ENCODE data around the gene AGAP1. TPM values are rescaled to one million over a fixed set of nuclear protein-coding genes. Genes with fewer than 3 reads are reported as not detected.

AGAP1 gene
- total RNA-seq, 4 donors from 2014 or later: 23.4 to 46.5 (median 29.3) TPM

DNA sequence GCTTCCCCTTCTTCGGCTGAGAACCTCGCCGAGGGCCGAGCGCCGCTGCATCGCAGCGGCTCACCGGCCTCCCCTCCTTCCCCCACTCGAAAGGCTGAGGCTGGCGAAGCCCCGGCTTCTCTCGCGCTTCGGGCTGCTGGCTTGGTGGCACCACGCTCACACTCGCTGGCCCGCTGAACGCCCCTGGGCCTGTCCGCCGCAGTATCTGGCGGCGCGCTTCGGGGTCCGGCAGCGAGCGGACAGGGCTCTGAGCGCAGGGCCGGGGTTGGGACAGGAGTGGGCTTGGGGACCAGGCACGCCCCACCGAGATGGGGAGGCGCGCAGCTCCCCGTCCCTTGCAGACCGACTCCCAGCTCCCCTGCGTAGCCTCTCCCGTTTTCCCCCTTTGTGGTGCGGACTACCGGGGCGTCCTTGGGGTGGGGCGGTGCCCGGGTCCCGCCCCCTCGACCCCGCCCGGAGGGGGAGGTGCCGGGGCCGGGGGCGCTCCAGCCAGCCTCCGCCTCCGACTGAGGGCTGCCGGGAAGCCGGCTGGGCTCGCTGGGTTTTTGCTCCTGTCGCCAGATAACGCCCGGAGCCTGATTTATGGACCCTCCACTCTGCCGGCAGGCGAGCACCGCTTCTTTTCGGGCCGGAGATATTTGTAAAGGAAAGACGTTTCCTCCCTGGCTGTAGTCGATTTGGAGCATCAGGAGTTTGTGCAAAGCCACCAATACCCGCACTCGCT, 670.5 kb downstream of the AGAP1 start:
- Histone ChIP-seq H3K9me3 (no peaks in the 10 kb centered on the region), H3K4me1 (peaks cover 26 to 58% of the 10 kb centered on the region in 2 donors), H3K36me3 (no peaks in the 10 kb centered on the region), H3K4me3 (replicated peaks in 1 of 3) (peak overlapping the region in 1 of 3 donors; percentile 15), H3K27ac (no peak overlapping the region), H3K27me3 (peaks cover 54% of the 10 kb centered on the region)
- WGBS, 2 donors: 0 to 6% methylated on average over 8 to 15 of the region's 67 CpGs
- DNase-seq: peak; percentile 29 to 30
- intact Hi-C loops (cut with DNase I): no loop called here
- TF ChIP-seq POLR2A (IDR thresholded peaks at IDR 0.05): no peak
- TF ChIP-seq, protein P1, sequence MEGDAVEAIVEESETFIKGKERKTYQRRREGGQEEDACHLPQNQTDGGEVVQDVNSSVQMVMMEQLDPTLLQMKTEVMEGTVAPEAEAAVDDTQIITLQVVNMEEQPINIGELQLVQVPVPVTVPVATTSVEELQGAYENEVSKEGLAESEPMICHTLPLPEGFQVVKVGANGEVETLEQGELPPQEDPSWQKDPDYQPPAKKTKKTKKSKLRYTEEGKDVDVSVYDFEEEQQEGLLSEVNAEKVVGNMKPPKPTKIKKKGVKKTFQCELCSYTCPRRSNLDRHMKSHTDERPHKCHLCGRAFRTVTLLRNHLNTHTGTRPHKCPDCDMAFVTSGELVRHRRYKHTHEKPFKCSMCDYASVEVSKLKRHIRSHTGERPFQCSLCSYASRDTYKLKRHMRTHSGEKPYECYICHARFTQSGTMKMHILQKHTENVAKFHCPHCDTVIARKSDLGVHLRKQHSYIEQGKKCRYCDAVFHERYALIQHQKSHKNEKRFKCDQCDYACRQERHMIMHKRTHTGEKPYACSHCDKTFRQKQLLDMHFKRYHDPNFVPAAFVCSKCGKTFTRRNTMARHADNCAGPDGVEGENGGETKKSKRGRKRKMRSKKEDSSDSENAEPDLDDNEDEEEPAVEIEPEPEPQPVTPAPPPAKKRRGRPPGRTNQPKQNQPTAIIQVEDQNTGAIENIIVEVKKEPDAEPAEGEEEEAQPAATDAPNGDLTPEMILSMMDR (IDR thresholded peaks at IDR 0.05): no peak

DNA sequence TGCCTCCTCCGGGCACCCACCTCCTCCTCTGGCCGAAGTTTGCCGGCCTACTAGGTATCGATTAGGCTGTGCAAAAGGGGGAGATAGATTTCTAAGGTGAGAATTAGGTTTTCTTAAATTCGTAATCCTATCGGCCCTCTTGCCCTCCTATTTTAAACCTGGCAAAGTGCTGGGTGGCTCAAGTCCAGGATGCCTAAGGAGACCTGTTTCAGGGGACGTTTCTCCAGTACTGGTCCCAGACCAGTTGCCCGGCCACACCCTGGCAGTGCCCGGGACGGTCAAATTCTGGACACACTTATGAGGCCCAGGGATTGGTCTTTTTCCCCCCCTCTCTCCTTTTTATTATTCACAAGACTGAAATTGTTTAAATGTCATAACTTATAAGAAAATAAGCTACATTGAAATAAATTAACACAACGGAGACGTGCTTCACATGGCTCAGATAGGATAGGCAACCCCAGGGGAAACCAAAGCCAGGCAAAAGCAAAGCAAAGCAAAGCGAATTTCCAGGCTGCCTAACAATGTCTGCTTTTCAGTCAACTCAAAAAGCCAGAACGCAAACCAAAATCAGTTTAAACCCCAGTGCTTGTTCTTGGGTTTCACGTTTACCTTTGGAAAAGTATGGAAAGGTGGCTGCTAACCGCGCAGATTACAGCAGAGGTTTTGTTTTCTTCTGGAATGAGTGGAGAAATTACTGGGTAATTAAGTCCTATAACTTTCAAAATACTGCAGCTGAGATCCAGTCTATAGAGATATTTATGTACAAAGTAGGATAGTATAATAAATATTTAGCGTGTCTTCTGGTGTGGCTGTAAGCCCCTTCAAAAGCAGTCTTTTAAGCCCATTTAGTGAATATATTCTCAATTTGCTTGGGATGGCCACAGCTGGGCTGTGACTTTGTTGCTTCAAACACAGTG, 671.3 kb downstream of the AGAP1 start:
- no peaks in the 10 kb centered on the region for H3K9me3 ChIP-seq
- no peak for TF ChIP-seq POLR2A (IDR thresholded peaks at IDR 0.05)
- TF ChIP-seq, protein P1 (IDR thresholded peaks at IDR 0.05): no peak
- peak overlapping the region in 1 of 3 donors; percentile 15 for H3K4me3 ChIP-seq (replicated peaks in 1 of 3)
- intact Hi-C loops (cut with DNase I): no loop called here
- DNase-seq: no peak
- WGBS, 2 donors: 21 to 28% methylated on average over 15 to 18 of the region's 18 CpGs
- peaks cover 56% of the 10 kb centered on the region for H3K27me3 ChIP-seq
- no peaks in the 10 kb centered on the region for H3K36me3 ChIP-seq
- peaks cover 26 to 54% of the 10 kb centered on the region in 2 donors for H3K4me1 ChIP-seq
- no peak overlapping the region for H3K27ac ChIP-seq

DNA sequence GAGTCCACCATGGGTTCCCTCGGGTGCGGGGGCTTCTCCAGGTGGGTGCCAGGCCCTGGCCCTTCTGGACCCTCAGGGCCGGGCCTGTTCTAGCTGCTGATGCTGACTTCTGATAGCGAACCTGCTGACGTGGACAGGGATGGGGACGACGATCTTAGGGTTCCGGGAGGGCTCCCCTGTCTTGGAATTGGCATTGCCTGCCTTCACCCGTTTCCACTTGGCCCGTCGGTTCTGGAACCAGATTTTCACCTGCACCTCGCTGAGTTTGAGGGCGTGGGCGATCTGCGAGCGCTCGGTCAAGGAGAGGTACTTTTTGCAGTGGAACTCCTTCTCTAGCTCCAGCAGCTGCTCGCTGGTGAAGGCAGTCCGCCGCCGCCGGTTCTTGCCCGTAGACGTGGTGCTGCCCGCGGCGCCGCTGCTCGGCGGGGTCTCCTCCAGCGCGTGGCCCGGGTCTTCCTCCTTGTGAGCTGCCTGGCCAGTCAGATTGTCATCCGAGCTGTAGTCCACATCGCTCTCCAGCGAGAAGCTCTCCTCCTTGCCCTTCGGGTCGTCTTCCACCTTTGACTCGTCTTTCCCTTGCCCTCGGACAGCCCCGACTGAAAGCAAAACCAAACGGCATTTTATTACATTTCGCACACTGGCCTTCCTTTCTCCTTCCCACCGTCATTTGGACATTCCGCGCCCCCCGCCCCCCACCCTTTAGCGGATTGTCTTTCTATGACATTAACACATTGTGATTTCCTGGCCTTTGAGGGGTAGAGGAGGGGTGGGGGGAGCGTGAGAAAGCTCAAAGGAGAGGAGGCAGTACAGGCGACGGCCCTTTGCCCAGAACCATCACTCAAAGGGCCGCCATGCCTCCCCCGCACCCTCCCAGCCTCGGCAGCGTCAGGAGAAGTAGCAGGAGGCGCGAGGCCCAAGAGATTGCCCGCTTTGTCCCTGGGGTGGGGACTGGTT, 672.3 kb downstream of the AGAP1 start:
- intact Hi-C loops (cut with DNase I): no loop called here
- WGBS, 2 donors: 5 to 11% methylated on average over 31 to 50 of the region's 58 CpGs

DNA sequence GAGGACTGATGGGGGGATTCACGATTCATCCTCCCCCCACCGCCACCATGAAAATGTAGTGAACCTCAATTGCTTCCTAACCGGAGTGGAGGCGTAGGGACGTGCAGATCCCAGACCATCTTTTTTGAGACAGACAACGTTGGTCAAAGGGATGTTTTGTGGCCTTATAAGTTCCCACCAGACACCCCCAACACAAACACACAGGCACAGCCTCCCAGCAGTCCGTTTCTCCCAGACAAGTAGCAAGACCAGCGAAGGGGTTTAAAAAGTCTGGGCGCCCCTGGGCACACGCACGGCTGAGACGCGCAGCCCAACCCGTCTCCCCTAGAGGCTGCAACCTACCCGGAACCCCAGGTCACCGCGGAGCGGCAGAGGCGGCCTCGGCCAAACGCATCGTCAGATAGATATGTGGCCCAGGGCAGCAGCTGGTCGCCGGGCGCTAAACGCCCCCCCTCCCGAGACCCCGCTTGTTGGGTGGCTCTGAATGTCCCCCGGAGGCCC, 673.0 kb downstream of the AGAP1 start:
- Histone ChIP-seq H3K27me3 (peaks cover 72% of the 10 kb centered on the region), H3K9me3 (no peaks in the 10 kb centered on the region), H3K4me1 (peaks cover 30 to 54% of the 10 kb centered on the region in 2 donors), H3K36me3 (no peaks in the 10 kb centered on the region), H3K4me3 (replicated peaks in 1 of 3) (peak overlapping the region in 1 of 3 donors; percentile 17), H3K27ac (no peak overlapping the region)
- intact Hi-C loops (cut with DNase I): no loop called here
- WGBS, 2 donors: 2 to 5% methylated on average over 27 to 29 of the region's 29 CpGs
- no peak for DNase-seq
- TF ChIP-seq, protein P1 (IDR thresholded peaks at IDR 0.05): no peak
- TF ChIP-seq POLR2A (IDR thresholded peaks at IDR 0.05): no peak

More for the DNA sequence above, 672.3 kb downstream of the AGAP1 start:
- Histone ChIP-seq H3K36me3 (no peaks in the 10 kb centered on the region), H3K4me3 (replicated peaks in 1 of 3) (peak overlapping the region in 1 of 3 donors; percentile 17), H3K9me3 (no peaks in the 10 kb centered on the region), H3K27ac (no peak overlapping the region), H3K27me3 (peaks cover 65% of the 10 kb centered on the region), H3K4me1 (peaks cover 26 to 54% of the 10 kb centered on the region in 2 donors)
- TF ChIP-seq POLR2A (IDR thresholded peaks at IDR 0.05): no peak
- TF ChIP-seq, protein P1 (IDR thresholded peaks at IDR 0.05): no peak
- DNase-seq: peak; percentile 13 to 36

Data from thyroid gland (tissue), 4 donors.